MCF 10A (cell line): ENCODE measurements around the gene BHLHE41. TPM values are rescaled to one million over a fixed set of nuclear protein-coding genes. Genes with fewer than 3 reads are reported as not detected.

Experiments used
- BruUV-seq: library from RNA; stranded (reverse); fragments of 400-500 nt; replicated peaks from 2 replicates; lab custom pipeline; 2021; lab: Mats Ljungman, UMichigan
- CTCF ChIA-PET: fragments of 300-600 bp; sonication (Branson Sonifier 250); formaldehyde crosslinking; extraction: SDS; loops from one replicate; lab custom pipeline; 2021; ENCODE audit warnings: antibody characterized with exemption, inconsistent platforms; lab: Yijun Ruan, JAX
- POLR2A ChIA-PET: fragments of 300-600, 350-650 bp; sonication (Branson Sonifier 250); formaldehyde crosslinking; extraction: SDS; loops from one replicate; lab custom pipeline; 2020; ENCODE audit warnings: antibody characterized with exemption, inconsistent platforms; lab: Yijun Ruan, JAX
- DNase-seq: peaks from one replicate; pipeline ENCODE4 v3.0.0-alpha.2; 2018; ENCODE audit not compliant: unreplicated experiment
- H3K27ac Mint-ChIP-seq: one replicate; pipeline ENCODE4 v1.8.0; 2022; ENCODE audit warnings: mild to moderate bottlenecking, low read depth, mixed read lengths; ENCODE audit not compliant: unreplicated experiment
- H3K27me3 Mint-ChIP-seq: one replicate; pipeline ENCODE4 v1.8.0; 2022; ENCODE audit warnings: mixed read lengths; ENCODE audit not compliant: insufficient read depth, unreplicated experiment
- H3K36me3 Mint-ChIP-seq: one replicate; pipeline ENCODE4 v1.8.0; 2022; ENCODE audit warnings: mild to moderate bottlenecking, moderate library complexity, mixed read lengths; ENCODE audit not compliant: insufficient read depth, unreplicated experiment
- H3K4me1 Mint-ChIP-seq: one replicate; pipeline ENCODE4 v1.8.0; 2022; ENCODE audit warnings: mixed read lengths; ENCODE audit not compliant: insufficient read depth, unreplicated experiment
- H3K4me3 Mint-ChIP-seq: one replicate; pipeline ENCODE4 v1.8.0; 2022; ENCODE audit warnings: mild to moderate bottlenecking, moderate library complexity, mixed read lengths; ENCODE audit not compliant: unreplicated experiment
- H3K9me3 Mint-ChIP-seq: one replicate; pipeline ENCODE4 v1.8.0; 2022; ENCODE audit warnings: mixed read lengths; ENCODE audit not compliant: unreplicated experiment
- CTCF ChIP-seq: fragments of 200-600 bp; IDR thresholded peaks from one replicate; pipeline ENCODE4 v1.8.0; 2022; ENCODE audit warnings: antibody characterized with exemption, mild to moderate bottlenecking; ENCODE audit not compliant: unreplicated experiment
- intact Hi-C: fragments of 100-400 bp; cut with micrococcal nuclease; formaldehyde crosslinking; loops from 2 replicates; pipeline ENCODE4 v1.14.1; 2022
- total RNA-seq: library from RNA; stranded (reverse); gene quantifications from 2 replicates; pipeline ENCODE4 v1.2.3, GENCODE V29; 2022

BHLHE41 gene
- total RNA-seq, 1 experiment from 2014 or later: 1.1 TPM

GRCh38 chr12:26143291-26143690, 18.5 kb upstream of the BHLHE41 start:
- DNase-seq: no peak
- no peak overlapping the region for H3K27ac Mint-ChIP-seq
- H3K27me3 Mint-ChIP-seq: no peaks in the 10 kb centered on the region
- H3K36me3 Mint-ChIP-seq: no peaks in the 10 kb centered on the region
- ChIA-PET POLR2A (interaction anchor here (1.2 kb wide), 1 partner anchor 10 kb away, joined by 4 read pairs; no protein-coding TSS in a partner anchor), CTCF (interaction anchor here (1.1 kb wide), 1 partner anchor 259 kb away, joined by 3 read pairs; no protein-coding TSS in a partner anchor)
- intact Hi-C loops: no loop called here
- H3K9me3 Mint-ChIP-seq: no peaks in the 10 kb centered on the region
- no peak for TF ChIP-seq CTCF
- BruUV-seq: no TSS peak
- H3K4me1 Mint-ChIP-seq: no peaks in the 10 kb centered on the region
- H3K4me3 Mint-ChIP-seq: no peak overlapping the region

GRCh38 chr12:26138860-26139259, 14.0 kb upstream of the BHLHE41 start:
- H3K36me3 Mint-ChIP-seq: no peaks in the 10 kb centered on the region
- no peak overlapping the region for H3K4me3 Mint-ChIP-seq
- H3K27me3 Mint-ChIP-seq: no peaks in the 10 kb centered on the region
- H3K27ac Mint-ChIP-seq: no peak overlapping the region
- no peak for TF ChIP-seq CTCF
- no peak for DNase-seq
- BruUV-seq: no TSS peak
- ChIA-PET POLR2A (no interaction called here), CTCF (no interaction called here)
- intact Hi-C loops: no loop called here
- H3K9me3 Mint-ChIP-seq: no peaks in the 10 kb centered on the region
- peaks cover 17% of the 10 kb centered on the region for H3K4me1 Mint-ChIP-seq

- CTCF ChIA-PET: interaction anchor here (0.7 kb wide), 1 partner anchor 37 kb away, joined by 3 read pairs; no protein-coding TSS in a partner anchor
- Mint-ChIP-seq H3K36me3 (no peaks in the 10 kb centered on the region), H3K4me3 (no peak overlapping the region), H3K9me3 (no peaks in the 10 kb centered on the region), H3K4me1 (peaks cover 17% of the 10 kb centered on the region), H3K27me3 (no peaks in the 10 kb centered on the region), H3K27ac (no peak overlapping the region)
- DNase-seq: no peak
- BruUV-seq: no TSS peak
- POLR2A ChIA-PET: no interaction called here
- TF ChIP-seq CTCF: no peak
- intact Hi-C loops: no loop called here
Measured at GRCh38 chr12:26136688-26137087, 11.9 kb upstream of the BHLHE41 start.

GRCh38 chr12:26135571-26135970, 10.7 kb upstream of the BHLHE41 start:
- Mint-ChIP-seq H3K36me3 (no peaks in the 10 kb centered on the region), H3K9me3 (no peaks in the 10 kb centered on the region), H3K27ac (no peak overlapping the region), H3K4me3 (no peak overlapping the region), H3K27me3 (no peaks in the 10 kb centered on the region), H3K4me1 (peaks cover 17% of the 10 kb centered on the region)
- CTCF ChIA-PET: no interaction called here
- DNase-seq: no peak
- POLR2A ChIA-PET: interaction anchor here (0.7 to 1.3 kb wide), 5 partner anchors 8 to 183 kb away, joined by 3 to 6 read pairs (median 4); no protein-coding TSS in a partner anchor
- intact Hi-C loops: no loop called here
- no peak for TF ChIP-seq CTCF
- no TSS peak for BruUV-seq
